Stimulated activated CD4-positive, alpha-beta T cell treated with anti-CD3 and anti-CD28 coated beads, Interleukin-1b, Interleukin-23, amount 100 ng/mL, for 1 hour (primary cell): ENCODE data around the gene PTPN9.
"Not testable (repeated sequence)": the region's sequence is repeated elsewhere in the genome, so short reads cannot be mapped to it uniquely, and the experiment has no call there.

Experiments used
- DNase-seq, 2 donors: peaks; one replicate each; pipeline ENCODE4 v3.0.0-alpha.2; 2020; ENCODE audit warnings: low read depth in 2 of 2

The PTPN9 gene

DNA sequence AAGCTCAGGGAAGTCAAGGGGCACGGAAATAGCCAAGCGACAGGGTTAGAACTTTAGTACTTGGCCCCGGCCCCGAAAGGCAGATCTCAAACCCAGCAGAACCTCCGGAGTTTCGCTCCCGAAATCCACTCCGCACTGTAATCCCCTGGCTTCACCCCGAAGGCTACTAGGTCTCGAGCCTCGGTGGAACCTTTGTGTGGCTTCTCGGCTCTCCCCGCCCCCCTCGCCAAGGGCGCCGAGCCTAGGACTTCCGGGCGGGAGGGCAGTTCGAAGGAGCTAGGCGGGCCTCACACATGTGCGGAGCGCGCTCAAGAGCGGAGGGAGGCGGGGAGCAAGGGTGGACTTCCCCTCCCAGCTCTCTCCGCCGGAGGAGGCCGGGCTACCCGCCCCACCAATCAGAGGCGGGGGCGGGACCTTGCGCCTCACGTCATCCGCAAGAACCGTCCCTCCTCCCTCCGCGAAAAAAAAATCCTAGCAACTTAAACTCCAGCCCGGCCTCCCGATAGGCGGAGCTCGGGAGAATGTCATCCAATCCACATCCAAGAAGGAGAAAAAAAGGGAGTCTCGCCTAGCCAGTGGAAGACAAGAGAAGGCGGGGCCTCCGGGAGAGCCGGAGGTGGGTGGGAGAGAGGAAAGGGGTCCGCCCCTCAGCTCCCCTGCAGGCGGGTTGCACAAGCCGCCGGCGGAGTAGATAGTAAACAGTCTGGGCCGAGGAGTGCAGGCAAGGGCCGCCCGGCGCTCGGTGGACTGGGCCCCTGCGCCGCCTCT is 125.2 kb downstream of the PTPN9 start:
- peak; percentile 89 to 95 for DNase-seq

DNA sequence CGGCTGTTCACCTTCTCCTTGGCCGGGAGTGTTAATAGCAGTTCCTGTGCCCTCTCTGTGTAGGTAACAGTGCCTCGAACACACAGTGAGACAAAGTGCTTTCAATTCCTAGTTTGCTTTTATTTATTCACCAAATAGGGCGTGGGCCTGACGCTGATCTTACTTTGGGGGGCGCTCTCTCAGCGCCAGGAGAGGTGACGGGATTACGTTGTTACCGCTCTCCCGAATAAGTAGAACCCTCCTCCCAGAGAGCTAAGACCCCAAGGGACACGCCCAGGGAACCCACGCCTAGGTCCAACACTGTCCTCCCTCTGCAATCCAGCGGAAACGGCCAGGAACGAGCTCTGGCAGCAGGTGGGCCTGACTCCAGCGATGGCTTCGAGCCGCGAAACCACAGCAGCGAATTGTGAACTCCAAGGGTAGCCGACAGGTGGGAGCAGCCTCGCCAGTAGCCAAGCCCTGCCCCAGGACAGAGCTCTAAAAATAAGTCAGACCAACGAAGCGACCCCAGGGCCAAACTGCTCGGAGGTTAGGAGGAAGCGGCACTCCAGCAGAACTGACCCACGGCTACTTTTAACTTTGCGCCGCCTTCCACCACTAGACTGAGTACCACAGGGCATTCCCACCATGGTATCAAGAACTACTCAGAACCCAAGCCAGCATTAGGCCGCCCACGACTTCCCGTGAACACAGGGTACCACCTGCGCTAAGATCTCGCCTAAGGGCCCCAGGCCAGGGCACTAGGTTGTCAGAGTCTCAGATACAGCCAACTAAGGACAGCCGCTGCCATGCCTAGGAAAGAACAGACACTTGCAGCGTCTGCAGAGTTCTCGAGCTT is 126.0 kb downstream of the PTPN9 start:
- DNase-seq, result peak in 1 of 2 donors; percentile 61

DNA sequence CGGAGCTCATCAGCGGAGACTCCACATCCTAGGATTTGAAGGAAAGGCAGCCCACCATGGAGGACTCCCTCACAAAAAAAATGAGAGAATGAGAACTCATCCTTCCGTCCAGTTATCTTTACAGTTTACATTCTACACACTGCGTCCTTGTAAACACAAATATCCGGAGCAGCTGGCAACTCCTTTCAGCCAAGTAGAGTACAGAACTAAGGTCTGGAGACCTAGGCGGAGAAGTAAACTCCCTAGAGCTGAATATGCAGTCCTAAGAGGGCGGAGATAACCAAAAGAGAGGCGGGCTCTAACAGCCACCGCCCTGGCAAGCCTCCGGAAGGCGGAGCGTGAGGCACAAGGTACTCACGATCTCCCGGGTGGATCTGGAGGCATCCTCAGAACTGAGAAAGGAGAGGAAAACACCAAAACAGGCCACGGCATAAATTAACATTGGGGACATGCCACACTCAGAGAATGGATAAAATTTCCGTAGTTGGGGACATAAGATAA is 126.7 kb downstream of the PTPN9 start:
- peak in 1 of 2 donors; percentile 43 for DNase-seq

DNA sequence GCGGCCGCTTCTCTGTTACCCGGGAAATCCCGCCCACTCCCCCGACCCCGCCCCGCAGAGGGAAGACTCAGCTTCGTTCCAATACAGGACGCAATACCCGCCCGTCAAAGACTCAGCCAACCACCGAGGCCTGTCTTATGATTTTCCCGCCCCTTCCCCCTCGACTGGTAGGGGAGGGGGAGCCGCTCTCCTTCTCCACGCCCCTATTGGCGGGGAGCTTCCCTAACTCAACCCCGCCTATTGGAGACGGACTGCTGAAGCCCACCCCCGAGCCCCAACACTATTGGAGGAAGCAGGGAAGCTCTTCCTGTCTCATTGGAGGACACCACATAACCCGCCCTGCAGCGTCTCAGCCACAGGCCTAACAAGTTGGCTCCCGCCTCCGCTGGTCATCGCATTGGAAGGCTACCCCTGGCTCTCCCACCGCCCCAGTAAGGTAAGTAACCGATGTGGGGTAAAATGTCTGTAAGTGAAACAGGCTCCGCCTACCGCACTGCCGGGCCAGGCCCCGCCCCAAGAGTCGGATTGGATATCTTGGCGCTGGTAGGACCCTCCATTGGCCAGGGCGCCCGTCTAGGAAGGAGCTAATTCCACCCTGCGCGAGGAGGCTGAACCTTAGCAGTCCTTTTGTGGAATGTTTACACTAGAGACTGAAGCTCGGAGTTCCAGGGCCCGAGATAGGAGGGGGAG is 127.3 kb downstream of the PTPN9 start, which contains the start of gene SIN3A:
TSS of gene SIN3A (minus strand) at position 17 of the 690 bp plus-strand sequence. CDS start 21,315 bp downstream, outside the sequence.
- DNase-seq, result peak; percentile 99

DNA sequence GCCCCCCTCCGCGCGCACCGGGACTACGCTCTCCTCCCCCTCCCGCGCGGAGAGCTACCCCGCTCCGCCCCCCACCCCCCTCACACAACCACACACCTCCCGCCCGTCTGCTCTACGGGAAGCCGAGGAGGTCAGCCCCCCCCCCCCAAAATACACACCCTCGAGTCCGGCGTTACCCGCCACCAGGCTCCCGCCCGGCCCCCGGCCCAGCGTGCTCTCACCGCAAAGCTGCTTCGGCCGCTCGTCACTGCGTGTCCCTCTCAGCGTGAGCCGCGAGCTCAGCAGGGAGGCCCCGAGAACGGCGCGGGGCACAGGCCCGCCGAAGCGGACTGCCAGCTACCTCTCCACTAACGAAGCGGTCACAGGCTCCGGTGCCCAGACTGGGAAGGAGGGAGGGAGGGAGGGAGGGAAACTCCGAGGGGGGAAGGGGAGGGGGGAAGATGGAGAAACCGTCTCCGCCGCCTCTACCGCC is 127.9 kb downstream of the PTPN9 start:
- no peak for DNase-seq

DNA sequence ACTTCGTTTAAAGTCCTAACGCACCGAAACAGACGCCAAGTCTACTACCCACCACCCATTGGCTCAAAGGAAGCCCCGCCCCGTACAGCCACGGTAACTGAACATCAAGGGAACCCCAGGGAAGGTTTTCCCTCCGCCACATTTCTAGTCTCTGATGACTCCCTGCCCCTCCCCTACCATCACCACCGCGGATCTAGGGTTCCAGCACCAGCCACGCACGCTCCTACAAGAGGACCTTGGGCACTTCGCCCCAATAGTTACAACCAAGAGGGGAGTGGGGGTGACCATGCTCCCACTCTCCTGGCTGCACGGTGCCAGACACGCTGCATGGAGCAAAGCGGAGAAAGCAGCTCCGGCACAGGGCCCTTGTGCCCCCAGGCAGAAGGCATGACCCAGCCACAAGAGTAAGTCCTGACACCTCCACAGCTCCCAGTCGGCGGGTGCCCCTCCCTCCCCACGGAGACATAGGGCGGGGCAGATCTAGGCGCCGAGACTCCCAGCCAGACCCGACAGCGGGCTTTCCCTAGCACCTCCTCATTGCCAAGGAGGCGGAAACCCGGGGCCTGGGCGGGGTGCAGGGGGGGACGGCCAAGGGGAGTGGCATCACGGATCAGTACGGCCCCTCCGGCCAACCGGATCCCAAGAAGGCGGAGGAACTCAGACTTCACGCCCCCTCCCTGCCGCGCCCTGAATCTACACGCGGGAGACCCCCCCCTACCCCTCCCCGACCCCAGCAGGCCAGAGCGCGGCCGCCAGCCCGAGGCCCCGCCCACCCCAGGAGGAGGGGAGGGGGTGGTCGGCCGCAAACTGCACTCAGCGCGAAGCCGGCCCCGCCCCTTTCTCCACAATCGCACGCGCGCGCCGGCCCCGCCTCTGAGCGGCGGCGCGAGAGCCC is 128.6 kb downstream of the PTPN9 start:
- DNase-seq, result peak; percentile 91 to 93

DNA sequence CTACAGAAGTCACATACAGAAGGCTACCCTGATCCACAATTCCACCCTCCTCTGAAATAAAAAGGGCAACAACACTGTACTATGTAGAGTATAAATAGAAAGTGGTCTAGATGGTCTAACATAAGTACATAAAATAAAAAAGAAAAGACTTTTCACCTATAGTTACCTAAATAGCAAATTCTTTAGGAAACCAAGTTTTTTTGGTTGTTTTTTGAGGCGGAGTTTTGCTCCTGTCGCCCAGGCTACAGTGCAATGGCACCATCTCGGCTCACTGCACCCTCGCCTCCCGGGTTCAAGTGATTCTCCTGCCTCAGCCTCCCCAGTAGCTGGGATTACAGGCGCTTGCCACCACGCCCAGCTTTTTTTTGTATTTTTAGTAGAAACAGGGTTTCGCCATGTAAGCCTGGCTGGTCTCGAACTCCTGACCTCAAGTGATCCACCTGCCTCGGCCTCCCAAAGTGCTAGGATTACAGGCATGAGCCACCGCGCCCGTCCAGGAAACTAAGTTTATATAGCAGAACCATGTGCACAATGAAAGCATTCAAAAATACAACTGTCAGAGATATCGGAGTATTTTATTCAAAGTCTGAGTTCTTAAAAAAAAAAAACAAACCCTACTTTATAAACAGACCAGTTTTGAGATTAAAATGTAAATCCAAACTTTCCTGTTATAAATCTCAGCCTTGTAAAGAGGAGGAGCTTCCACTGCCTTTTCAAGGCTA is 129.4 kb downstream of the PTPN9 start:
- DNase-seq, result no peak

DNA sequence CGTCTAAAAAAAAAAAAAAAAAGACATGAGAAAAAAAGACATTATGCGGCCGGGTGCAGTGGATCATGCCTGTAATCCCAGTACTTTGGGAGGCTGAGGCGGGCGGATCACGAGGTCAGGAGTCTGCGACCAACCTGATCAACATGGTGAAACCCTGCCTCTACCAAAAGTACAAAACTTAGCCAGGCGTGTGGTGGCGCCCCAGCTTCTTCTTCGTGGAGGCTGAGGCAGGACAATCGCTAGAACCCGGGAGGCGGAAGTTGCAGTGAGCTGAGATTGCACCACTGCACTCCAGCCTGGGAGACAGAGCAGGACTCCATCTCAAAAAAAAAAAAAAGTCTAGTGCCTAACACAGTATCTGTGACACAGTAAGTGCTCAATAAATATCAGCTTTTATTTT is 130.9 kb downstream of the PTPN9 start:
- not testable (repeated sequence) for DNase-seq

DNA sequence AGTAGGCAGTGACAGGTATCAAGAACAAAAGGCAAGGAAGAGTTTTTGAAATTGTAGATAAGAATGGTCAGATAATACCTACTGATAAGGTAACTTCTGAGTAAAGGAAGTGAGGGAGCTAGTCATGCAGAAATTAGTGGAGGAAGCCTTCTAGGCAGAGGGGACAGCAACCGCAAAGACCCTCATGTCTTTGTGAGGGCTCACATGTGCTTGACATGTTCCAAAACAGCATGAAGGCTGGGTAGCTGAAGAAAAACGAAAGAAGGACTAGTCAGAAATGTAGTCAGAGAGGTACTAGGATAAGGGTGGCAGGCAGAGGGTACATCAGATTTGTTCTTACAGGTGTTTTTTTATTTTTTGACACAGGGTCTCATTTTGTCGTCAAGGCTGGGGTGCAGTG is 133.0 kb downstream of the PTPN9 start:
- no peak for DNase-seq

DNA sequence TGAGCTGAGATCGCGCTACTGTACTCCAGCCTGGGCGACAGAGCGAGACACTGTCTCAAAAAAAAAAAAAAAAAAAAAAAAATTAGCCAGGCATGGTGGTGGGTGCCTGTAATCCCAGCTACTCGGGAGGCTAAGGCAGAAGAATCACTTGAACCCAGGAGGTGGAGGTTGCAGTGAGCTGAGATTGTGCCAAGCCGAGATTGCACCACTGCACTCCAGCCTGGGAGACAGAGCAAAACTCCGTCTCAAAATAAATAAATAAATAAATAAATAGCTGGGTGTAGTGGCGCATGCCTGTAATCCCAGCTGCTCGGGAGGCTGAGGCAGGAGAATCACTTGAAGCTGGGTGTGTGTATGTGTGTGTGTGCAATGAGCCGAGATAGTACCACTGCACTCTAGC is 133.8 kb downstream of the PTPN9 start:
- not testable (repeated sequence) for DNase-seq

DNA sequence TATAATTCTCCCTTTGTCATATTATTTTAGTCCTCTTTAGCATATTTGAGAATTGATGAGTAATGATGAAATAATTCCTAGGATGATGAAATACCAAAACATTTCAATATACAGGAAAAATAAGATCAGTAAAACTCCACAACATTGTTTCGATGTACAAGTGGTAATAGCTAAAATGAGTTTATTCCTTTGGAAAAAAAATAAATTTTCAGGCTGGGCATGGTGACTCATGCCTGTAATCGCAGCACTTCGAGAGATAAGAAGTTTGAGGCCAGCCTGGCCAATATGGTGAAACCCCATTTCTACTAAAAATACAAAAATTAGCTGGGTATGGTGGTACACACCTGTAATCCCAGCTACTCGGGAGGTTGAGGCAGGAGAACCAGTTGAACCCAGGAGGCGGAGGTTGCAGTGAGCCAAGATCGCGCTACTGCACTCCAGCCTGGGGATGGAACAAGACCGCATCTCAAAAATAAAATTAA is 135.1 kb downstream of the PTPN9 start:
- not testable (repeated sequence) for DNase-seq

DNA sequence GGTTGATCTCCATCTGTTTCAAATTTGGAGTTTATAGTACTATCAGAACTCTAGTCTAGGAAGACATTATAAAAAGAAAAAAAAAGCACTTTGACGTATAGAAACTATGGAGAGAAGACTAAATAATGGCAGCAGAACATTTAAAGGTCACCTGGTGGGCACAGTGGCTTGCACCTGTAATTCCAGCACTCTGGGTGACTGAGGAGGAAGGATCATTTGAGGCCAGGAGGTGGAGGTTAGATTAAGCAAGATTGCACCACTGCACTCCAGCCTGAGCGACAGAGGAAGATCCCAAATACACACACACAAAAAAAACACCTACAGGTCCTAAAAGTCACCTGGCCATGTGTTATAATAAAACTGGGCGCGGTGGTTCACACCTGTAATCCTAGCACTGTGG is 141.4 kb downstream of the PTPN9 start:
- no peak for DNase-seq

DNA sequence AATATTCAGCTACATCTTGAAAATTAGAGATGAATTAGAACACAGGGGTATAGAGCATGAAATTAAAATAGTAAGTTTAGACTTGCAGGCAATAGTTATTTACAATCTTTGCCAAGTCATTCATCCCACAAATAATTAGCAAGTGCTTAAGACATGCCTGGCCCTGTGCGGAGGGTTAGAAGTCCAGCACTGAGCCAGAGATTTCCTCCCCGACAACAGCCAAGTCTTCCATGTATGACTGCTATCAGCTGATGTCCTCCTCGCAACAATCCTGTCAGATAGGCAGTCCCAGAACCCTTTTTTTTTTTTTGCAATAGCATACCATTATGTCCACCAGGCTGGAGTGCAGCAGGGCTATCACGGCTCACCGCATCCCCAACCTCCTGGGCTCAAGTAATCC is 142.2 kb downstream of the PTPN9 start:
- DNase-seq, result no peak

DNA sequence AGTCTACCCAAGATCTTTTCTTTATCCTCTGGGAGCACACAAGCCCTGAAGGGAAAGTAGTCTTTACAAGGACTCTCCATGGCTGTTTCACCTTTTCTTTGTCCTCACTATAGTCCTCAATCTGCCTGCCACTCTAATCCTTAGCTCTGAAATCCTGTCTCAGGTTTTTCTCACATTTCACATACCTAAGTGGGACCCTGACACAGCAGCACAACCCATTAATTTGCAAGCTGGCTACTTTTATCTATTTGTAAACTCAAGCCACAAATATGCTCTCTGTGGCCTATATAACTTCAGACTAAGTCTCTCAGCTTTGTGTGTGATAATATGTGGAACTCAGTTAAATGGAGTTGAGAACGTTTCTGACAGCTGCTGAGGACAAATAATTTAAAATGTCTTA is 147.4 kb downstream of the PTPN9 start:
- DNase-seq, result no peak

DNA sequence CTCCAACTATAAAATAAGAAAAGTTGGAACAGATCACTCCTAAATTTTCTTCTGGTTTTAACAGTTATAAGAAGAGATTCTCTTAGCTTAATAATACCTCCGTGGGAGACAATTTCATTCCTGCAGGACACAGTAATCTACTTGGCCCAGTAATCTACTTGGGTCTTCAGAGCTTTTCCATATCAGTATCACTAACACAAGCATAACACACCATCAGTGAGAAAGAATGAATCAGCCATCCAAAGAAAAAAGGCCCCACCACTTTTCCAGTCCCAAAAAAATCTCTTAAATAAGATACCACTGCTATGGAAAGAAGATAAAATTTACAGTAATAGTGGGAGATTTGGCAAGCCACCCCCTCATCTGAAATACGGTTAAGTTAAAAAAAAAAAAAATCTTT is 147.8 kb downstream of the PTPN9 start:
- DNase-seq, result no peak

DNA sequence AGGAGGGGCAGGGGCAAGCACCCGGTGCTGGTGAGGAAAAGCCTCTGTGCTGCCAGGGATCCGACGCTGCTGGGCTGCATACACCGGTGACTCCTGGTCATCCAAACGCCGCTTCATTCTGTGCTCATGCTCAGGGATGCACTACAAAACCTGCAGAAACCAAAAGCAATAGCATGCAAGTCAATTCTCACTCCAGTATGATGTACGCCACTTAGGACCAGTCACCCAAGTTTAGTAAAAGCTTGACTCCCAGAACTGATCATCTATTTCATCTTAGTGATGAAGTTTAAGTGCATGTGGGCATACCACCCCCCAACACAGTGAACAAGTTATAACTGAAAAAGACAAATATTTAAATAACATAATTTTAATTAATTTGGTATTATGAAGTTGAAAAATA is 148.9 kb downstream of the PTPN9 start:
- DNase-seq, result no peak

DNA sequence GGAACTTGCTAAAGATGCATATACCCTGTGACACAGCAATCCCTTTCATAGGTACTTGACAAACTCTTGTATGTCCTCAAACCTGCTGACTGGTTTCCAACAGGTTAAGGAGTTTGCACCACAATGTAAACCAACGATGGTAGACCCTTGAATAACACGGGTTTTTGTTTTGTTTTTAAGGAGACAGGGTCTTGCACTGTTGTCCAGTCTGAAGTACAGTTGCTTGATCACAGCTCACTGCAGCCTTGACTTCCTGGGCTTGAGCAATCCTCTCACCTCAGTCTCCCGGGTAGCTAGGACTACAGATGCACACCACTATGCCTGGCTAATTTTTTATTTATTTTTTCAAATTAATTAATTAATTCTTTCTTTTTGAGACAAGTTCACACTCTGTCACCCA is 151.0 kb downstream of the PTPN9 start:
- no peak for DNase-seq

DNA sequence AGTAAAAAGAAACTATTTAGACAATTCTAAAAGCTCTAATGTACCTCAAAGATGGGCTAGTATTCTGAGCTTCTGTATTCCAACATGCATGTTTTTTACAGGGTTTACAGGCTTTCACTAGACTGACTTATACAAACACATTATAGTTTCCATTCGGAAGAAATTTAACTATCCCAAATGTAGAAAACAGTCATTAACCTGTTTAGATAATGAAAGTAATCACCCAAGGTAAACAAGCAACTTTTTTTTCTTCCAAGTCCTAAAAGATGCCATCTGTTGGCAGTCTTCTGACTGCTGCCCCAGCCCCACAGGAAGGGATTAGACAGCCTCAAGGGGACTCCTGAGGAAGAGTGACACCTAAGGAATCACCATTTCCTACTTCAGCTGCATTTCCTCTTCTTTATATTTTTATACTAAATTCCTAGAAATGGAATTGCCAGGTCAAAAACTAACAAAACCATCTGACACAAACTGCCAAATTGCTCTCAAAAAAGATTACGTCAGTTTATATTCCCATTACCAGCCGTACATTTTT is 153.1 kb downstream of the PTPN9 start:
- DNase-seq, result no peak

DNA sequence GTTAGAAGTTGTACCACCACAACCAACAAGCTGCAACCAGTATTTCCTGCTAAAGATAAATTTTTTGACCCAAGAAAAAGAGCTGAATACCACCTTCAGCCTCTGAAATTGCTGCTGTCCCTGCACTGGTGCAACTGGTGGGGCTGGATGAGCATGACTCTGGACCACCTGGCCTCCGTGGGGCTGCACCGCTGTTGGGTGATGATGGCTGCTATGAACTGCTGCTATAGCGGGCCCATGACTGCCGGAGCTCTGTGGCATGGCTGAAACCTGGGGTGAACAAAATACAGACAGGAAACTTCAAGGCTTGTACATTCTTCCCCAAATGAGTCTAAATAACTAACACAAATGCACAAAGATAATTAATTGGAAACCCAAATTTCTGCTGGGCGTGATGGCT is 156.6 kb downstream of the PTPN9 start:
- no peak for DNase-seq

DNA sequence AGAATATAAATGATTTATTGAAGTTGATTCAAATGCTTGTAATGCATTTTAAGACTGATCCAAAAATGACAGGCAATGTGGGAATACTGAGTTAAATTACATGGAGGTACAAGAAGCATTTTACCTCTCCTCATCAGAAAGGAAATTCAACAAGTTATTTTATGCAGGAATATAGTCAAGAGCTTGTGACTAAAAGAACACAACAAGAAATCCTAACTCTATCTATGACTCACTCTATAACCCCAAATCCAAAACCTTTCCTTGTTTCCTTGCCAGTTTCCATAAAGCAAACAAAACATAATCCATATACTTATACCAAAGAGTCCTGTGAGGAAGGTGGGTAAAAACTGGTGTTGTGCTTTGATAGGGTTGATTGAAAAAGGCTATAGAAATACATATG is 158.4 kb downstream of the PTPN9 start:
- DNase-seq, result no peak
